ENCODE measurements around the gene DNMT1. TPM values are rescaled to one million over a fixed set of nuclear protein-coding genes. Genes with fewer than 3 reads are reported as not detected.

Gene DNMT1
- total RNA-seq, 1 experiment from 2014 or later: 383 TPM

DNA sequence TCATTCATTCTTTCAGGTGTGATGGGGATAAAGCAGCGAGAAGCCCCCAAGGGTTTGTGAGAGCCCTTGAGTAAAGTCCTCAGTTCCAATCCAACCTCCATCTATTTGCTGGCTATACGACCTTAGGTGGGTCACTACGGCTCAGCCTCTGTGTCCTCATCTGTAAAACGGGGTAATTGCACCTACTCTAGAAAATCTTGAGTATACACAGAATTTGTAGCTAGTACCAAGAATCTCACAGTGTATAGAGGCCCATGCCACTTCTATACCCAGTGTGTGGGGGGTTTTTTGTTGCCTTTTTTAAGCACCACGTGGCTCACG is 406 bp upstream of the DNMT1 start:
- ChIA-PET POLR2A (ENCODE audit: low non-redundant PET) (interaction anchor here (0.5 kb wide), 1 partner anchor 348 kb away, joined by 3 read pairs; no protein-coding TSS in a partner anchor), CTCF (interaction anchor here (0.6 to 1.2 kb wide), 2 partner anchors 55 to 381 kb away, joined by 3 read pairs; no protein-coding TSS in a partner anchor)
- H3K36me3 ChIP-seq (ENCODE audit: insufficient read depth, low read length, poor library complexity, severe bottlenecking): peaks cover 23% of the 10 kb centered on the region
- peaks cover 3% of the 10 kb centered on the region for H3K4me1 ChIP-seq (ENCODE audit: insufficient read depth, low read length, poor library complexity, severe bottlenecking)
- BruUV-seq (replicated peaks): no TSS peak
- intact Hi-C loops (cut with micrococcal nuclease; ENCODE audit: unreplicated experiment): no loop called here
- no peaks in the 10 kb centered on the region for H3K9me3 ChIP-seq (ENCODE audit: low read depth, low read length, poor library complexity, severe bottlenecking)
- no peaks in the 10 kb centered on the region for H3K27me3 ChIP-seq (replicated peaks; ENCODE audit: insufficient read depth, low read depth, low read length, poor library complexity)
- TF ChIP-seq, protein P1, sequence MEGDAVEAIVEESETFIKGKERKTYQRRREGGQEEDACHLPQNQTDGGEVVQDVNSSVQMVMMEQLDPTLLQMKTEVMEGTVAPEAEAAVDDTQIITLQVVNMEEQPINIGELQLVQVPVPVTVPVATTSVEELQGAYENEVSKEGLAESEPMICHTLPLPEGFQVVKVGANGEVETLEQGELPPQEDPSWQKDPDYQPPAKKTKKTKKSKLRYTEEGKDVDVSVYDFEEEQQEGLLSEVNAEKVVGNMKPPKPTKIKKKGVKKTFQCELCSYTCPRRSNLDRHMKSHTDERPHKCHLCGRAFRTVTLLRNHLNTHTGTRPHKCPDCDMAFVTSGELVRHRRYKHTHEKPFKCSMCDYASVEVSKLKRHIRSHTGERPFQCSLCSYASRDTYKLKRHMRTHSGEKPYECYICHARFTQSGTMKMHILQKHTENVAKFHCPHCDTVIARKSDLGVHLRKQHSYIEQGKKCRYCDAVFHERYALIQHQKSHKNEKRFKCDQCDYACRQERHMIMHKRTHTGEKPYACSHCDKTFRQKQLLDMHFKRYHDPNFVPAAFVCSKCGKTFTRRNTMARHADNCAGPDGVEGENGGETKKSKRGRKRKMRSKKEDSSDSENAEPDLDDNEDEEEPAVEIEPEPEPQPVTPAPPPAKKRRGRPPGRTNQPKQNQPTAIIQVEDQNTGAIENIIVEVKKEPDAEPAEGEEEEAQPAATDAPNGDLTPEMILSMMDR (conservative IDR thresholded peaks at IDR 0.05; ENCODE audit: low read depth, low read length): no peak
- TF ChIP-seq EZH2 (IDR thresholded peaks at IDR 0.05; ENCODE audit: borderline replicate concordance, low read depth, low read length, poor library complexity, severe bottlenecking): no peak
- DNase-seq (ENCODE audit: low spot score): no peak
- H3K27ac ChIP-seq (ENCODE audit: low read depth, low read length, poor library complexity, severe bottlenecking): no peak overlapping the region
- peak overlapping the region; percentile 95 for H3K4me3 ChIP-seq (ENCODE audit: low read depth, low read length, poor library complexity, severe bottlenecking)

DNA sequence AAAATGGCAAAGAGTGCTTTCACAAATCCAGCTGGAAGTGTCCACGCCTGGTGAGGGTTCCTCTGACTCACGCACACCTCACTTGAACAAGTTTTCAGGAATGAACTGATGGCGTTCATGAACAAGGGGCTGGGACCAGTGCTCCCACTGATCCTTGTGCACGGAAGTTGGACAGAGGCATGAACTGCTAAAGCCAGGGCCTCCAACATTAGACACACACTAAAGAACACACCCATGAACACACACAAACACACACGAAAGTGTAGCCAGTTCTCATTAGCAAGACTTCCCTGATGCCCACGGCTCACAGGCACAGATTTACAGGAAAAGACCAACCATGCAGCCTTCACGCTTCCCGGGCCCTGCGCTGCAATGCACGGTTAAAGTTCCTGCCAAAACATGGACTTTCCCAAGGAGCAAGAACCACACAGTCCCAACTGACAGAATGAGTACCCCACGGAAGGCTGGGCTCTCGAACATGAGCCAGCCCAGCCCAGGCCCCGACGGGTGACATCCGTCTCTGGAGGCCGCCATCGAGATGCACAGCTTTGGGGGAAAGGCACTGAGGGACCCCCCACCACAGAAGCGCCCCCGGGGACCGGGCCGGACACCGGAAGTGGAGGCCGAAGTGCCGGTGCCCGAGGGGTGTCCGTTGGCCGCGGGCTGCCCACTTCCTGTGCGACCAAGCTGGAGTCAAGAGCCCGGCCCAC is 808 bp downstream of the DNMT1 start:
- Histone ChIP-seq H3K27me3 (replicated peaks; ENCODE audit: insufficient read depth, low read depth, low read length, poor library complexity) (no peaks in the 10 kb centered on the region), H3K4me1 (ENCODE audit: insufficient read depth, low read length, poor library complexity, severe bottlenecking) (peaks cover 3% of the 10 kb centered on the region), H3K4me3 (ENCODE audit: low read depth, low read length, poor library complexity, severe bottlenecking) (peak overlapping the region; percentile 95), H3K36me3 (ENCODE audit: insufficient read depth, low read length, poor library complexity, severe bottlenecking) (peaks cover 29% of the 10 kb centered on the region), H3K9me3 (ENCODE audit: low read depth, low read length, poor library complexity, severe bottlenecking) (no peaks in the 10 kb centered on the region), H3K27ac (ENCODE audit: low read depth, low read length, poor library complexity, severe bottlenecking) (peak overlapping the region; percentile 97)
- CTCF ChIA-PET: no interaction called here
- POLR2A ChIA-PET (ENCODE audit: low non-redundant PET): no interaction called here
- TF ChIP-seq, protein P1 (conservative IDR thresholded peaks at IDR 0.05; ENCODE audit: low read depth, low read length): no peak
- no peak for TF ChIP-seq EZH2 (IDR thresholded peaks at IDR 0.05; ENCODE audit: borderline replicate concordance, low read depth, low read length, poor library complexity, severe bottlenecking)
- TSS peak; percentile 47 for BruUV-seq (replicated peaks)
- DNase-seq (ENCODE audit: low spot score): peak; percentile 44
- intact Hi-C loops (cut with micrococcal nuclease; ENCODE audit: unreplicated experiment): no loop called here

DNA sequence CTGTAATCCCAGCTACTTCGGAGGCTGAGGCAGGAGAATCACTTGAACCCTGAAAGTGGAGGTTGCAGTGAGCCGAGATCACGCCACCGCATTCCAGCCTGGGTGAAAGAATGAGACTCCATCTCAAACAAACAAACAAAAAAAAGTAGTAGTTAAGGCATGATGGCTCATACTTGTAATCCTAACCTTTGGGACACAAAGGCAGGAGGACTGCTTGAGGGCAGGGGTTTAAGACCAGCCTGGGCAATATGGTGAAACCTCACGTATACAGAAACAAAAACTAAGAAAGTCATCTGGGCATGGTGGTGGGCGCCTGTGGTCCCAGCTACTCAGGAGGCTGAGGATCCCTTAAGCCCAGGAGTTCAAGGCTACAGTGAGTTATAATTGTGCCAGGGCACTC is 1.8 kb downstream of the DNMT1 start:
- Histone ChIP-seq H3K4me1 (ENCODE audit: insufficient read depth, low read length, poor library complexity, severe bottlenecking) (peaks cover 3% of the 10 kb centered on the region), H3K27ac (ENCODE audit: low read depth, low read length, poor library complexity, severe bottlenecking) (peak overlapping the region; percentile 97), H3K36me3 (ENCODE audit: insufficient read depth, low read length, poor library complexity, severe bottlenecking) (peaks cover 29% of the 10 kb centered on the region), H3K9me3 (ENCODE audit: low read depth, low read length, poor library complexity, severe bottlenecking) (no peaks in the 10 kb centered on the region), H3K4me3 (ENCODE audit: low read depth, low read length, poor library complexity, severe bottlenecking) (peak overlapping the region; percentile 95), H3K27me3 (replicated peaks; ENCODE audit: insufficient read depth, low read depth, low read length, poor library complexity) (no peaks in the 10 kb centered on the region)
- no peak for TF ChIP-seq EZH2 (IDR thresholded peaks at IDR 0.05; ENCODE audit: borderline replicate concordance, low read depth, low read length, poor library complexity, severe bottlenecking)
- TF ChIP-seq, protein P1 (conservative IDR thresholded peaks at IDR 0.05; ENCODE audit: low read depth, low read length): no peak
- POLR2A ChIA-PET (ENCODE audit: low non-redundant PET): no interaction called here
- CTCF ChIA-PET: no interaction called here
- no peak for DNase-seq (ENCODE audit: low spot score)
- intact Hi-C loops (cut with micrococcal nuclease; ENCODE audit: unreplicated experiment): no loop called here
- BruUV-seq (replicated peaks): no TSS peak

All from A673 (cell line).